Hindlimb muscle (tissue), 1 donor: Measurements from ENCODE around the gene PZP. TPM values are rescaled to one million over a fixed set of nuclear protein-coding genes. Genes with fewer than 3 reads are reported as not detected.

ENCODE experiments used
- DNase-seq: peaks from one replicate; pipeline ENCODE4 v3.0.0-alpha.2; 2013
- polyA plus RNA-seq: library from polyadenylated mRNA; unstranded; fragments of 120-200 nt; gene quantifications from one replicate; pipeline ENCODE4 v1.2.1, GENCODE V29; 2013; ENCODE audit not compliant: insufficient read length

PZP gene
- polyA plus RNA-seq, 1 donor: 0.52 TPM

DNA sequence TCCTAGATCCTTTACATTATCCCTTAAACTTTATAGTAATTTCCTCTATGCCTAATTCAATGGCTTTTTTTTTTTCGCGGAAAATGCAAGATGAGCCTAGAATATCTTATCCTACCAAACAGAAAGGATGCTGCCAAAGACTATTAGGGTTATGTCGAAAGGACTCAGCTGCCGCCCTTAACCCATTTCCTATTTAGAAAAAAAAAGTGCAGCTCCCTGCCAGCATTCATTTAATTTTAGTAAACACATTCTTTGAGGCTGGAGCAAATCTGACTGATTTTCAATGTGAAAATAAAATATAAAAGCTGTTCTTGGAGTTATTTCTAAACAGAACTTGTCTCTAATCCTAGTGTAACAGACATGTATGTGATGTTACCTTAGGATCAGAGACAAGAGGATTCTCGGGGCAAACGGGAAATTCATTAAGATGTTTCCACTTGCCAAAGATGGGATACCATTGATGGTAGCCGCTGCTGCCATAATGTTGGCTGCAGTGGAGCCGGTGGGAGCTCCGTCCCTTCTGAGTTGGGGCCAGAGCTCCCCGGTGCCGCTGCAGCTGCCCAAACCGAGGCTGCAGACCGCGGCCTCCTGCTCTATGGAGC is 84.3 kb downstream of the PZP start:
- DNase-seq: no peak

DNA sequence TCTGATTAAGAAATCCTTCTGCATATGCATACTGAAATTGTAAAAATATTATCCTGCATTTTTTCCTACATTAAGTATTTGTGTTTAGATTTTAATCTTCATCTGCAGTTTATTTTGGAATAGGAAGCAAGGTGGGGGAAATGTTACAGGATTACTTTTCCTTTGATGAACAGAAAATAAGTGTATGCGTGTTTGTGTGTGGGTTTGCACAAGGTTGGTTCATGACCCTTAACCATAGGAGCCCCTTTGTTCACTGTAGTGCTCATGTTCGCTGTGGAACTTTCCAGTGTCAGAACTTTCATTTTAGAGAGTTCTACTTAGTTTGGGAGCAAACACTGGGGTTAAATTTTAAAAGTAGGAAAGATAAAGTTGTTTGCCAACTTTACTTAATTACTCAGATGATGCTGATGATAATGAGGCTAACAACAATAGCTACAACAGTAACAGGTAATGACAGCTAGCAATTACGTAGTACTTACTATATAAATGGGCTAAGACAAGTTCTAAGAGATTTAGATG is 86.0 kb downstream of the PZP start:
- no peak for DNase-seq

GRCh38 chr12:9120487-9121184 is 87.6 kb downstream of the PZP start:
- DNase-seq: no peak

DNA sequence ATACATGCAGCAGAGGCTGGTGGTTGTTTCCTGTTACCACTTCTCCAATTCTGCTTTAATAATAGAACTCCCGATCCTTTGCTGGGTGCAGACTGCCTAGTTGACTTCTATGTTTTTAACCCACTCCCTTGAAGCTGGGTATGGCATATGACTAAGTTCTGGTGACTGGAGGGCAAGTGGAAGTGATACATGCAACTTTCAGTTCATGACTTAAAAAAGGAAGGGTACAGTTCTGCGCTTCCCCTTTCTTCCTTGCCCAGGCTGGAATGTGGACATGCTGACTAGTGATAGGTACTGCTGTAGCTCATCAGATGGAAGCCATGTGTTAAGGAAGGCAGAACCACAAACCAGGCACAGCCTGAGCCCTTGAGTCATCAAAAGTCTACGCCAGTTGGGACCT is 90.0 kb downstream of the PZP start:
- peak; percentile 28 for DNase-seq

DNA sequence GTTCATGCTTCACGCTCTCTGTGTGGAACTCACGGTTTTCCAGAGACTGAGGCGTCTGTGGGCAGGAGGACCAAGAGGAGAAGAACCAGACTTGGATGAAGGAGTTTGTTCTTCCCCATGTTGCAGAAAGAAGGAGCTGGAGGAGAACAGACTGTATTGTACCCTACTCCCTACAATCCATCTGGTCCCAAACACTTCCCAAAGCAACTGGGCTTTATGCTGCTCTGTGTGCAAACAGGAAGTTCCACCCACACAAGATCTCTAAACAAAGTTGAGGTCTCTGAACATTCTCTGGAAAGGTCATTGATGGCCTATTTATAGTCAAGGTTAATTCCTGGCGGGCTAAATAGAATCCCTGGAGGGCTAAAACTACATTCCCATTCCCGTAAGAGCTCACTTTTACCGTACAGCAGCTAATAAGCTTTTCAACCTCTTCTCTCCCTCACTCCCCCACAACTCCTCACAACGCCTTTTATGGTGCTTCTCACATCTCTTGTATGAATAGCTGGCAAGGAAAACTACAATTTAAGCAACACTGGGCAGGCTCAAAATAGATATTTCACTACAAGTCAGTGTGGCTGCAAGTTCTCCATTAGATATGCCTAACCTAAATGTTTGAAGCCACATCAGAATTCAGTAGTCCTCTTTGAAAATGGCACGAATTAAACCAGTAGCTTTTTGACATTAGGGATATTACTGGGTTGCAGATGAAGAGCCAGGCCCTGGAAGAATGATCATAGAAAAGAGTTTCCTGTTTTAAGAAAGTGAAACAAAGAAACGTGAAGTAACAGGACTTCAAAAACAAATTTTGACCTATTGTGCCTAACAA is 92.2 kb downstream of the PZP start, which contains the start of gene A2M:
A2M (minus strand) TSS at position 189 of the 829 bp plus-strand sequence; CDS start at position 119, 70 bp downstream.
- DNase-seq: peak; percentile 24

GRCh38 chr12:9114946-9115345 is 93.2 kb downstream of the PZP start:
- DNase-seq: no peak

DNA sequence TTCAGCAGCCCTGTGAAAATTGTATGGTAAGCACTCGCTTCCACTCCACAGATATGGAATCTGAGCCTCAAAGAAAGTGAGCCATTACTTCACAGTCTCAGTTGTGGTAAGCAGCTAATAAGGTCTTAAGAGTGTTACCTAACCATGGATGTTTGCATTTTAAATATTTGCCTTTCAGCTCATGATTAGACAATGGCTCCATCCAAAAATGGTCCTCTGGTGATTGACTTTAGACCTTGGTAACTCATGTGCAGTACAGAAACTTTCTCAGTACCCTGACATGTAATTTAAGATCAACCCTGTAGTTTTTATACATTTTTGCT is 94.2 kb downstream of the PZP start:
- no peak for DNase-seq

DNA sequence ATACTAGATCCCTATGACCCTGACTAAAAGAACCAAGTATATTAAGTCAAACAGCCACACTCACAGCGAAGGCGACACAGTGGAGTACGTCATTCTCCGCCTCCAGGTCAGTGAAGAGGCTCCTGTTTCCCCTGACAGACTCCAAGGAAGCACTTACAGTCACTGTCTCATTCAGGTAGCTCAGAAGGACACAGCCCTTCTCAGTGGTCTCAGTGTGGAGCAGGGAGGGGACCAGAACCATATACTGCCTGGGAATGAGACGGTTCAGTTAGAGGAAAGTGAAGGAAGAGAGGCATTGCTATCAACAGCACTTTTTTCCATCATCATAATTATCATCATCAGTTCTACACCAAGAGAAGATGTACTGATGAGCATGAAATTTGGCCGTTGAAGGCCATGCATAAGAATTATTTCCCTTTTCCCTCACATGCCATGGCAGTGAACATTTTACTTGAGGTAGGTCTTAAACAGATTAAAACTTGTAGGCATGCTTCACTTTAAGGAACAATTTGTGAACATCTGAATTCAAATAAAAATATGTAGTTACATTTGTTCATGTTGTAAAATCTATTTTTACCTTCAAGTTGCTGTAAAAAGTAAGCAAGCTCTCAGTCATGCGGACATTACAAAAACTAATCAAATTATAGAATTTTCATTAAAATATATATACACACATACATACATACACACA is 94.8 kb downstream of the PZP start:
- no peak for DNase-seq

DNA sequence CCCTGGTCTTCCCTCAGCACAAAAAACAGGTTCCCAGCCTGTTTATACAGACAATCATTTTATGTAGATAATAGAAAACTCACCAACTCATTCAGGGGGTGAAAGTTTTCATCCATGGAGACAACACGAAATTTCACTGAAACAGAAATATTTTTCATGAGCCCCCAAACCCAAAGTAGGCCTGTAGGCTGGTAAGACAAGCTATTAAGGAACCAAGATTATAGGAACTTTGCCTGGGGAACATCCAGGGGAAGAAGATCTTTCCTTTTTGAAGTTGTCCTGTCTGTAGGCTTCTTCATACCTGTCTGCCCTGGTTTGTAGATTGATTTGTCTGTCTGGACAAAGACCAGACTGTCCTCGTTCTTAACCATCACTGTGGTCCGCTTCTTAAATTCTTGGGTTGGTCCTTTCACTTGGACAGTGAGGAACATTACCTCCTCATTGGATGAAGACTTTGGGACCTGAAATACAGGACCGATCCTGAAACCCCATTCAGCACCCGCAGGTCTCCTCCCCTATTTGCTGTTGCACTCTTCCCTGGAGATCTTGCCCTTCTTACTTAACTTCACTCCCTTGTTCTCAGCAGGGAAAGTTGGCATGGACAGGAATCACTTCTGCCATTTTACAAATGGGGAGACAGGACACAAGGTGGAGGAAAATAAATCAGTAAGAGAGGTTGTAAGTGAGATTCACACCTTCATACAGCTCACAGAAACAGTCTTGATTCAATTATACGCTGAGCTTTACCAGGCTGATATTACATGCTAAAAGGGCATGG is 95.9 kb downstream of the PZP start:
- no peak for DNase-seq

DNA sequence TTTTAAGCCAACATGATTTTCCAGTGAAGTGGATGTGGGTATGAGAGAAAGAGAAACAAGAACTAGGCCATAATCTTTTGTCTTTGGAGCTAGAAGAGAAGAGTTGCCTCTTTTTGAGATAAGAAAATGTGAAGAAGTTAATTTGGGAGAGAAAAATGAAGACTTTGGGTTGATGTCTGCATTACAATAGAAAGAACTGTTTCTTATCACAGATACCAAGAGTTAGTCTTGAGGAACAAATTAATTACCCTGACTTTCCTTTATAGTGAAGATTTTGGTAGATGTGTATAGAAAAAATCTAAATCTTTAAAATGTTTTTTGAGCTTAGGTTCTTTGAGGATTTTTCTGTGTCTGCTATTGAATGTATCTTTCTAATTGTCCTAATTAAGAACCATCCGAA is 96.7 kb downstream of the PZP start:
- DNase-seq: no peak

DNA sequence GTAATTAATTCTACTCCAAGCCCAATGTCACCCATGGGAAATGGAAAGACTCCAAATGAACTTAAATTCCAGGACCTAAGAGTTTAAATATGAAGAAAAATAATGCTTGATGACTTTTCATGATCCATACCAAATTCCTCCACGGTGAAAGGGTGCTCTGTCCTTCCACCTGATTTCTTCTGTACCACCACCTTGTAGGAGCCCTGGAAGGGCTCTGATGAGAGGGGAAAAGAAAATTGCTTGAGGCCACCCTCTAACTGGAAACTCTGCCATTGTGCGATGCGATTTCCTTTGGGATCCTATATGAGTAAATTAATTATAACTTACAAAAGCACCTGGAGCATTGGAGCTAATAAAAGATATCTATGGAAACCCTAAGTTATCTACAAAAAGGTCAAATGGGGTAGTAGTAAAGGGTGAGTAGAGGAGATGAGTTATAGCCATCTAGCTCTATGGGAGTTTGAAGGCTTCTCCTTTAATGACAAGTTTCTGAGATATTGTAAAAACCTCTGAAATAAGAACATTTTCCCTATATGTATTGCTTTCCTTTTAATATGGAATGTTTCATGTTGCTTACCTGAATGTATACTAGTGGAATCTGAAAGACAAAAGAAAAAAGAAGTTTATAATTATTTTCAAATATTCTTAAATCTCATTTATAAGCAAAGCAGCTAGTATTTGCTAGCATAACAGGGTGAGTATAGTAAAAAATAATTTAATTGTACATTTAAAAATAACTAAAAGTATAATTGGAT is 98.3 kb downstream of the PZP start:
- no peak for DNase-seq

DNA sequence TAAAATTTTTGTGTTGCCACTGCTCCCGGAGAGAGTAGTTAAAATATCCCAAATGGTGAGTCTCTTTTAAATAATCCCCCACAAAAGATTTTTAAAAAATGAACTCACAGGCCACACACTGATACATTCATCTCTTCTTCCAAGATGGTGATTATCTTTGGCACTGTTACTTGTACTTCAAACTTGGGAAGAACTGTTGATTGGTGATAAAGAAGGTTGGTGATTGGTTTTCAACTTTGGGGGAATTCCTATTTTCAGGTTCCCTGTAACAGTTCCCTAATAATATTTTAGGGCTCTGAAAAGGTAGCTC is 99.0 kb downstream of the PZP start:
- no peak for DNase-seq

DNA sequence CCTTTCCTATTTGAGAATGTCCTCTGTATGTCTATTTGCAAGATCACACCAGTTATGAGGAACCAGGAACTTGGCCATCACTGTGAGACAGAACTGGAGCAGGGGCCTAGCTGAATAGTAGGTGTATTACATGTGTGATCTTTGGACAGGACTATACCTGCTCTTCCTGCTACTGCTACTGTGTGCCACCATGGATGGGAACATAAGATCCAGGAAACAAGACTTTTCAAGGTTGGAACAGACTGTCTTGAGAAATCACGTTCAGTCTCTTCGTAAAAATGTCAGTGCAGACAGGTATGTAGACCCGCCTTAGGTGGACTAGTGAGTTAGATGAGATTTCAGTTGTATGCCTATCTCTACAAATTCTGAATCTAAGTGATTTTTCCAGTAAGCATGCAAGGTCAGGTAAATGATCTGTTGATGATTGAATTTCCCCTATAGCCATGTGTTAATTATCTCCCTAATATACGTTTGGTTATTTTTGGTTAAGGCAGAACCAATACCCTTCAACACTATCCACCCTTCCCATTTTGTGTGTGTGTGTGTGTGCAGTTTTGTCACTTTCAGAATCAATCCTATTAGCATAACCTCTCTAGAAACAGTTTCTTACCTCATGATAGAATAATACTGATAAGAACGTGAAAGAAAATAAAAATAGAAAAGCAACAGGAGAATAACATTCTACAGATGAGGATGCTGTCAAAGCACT is 99.5 kb downstream of the PZP start:
- DNase-seq: no peak

GRCh38 chr12:9107542-9107873 is 100.7 kb downstream of the PZP start:
- DNase-seq: no peak

DNA sequence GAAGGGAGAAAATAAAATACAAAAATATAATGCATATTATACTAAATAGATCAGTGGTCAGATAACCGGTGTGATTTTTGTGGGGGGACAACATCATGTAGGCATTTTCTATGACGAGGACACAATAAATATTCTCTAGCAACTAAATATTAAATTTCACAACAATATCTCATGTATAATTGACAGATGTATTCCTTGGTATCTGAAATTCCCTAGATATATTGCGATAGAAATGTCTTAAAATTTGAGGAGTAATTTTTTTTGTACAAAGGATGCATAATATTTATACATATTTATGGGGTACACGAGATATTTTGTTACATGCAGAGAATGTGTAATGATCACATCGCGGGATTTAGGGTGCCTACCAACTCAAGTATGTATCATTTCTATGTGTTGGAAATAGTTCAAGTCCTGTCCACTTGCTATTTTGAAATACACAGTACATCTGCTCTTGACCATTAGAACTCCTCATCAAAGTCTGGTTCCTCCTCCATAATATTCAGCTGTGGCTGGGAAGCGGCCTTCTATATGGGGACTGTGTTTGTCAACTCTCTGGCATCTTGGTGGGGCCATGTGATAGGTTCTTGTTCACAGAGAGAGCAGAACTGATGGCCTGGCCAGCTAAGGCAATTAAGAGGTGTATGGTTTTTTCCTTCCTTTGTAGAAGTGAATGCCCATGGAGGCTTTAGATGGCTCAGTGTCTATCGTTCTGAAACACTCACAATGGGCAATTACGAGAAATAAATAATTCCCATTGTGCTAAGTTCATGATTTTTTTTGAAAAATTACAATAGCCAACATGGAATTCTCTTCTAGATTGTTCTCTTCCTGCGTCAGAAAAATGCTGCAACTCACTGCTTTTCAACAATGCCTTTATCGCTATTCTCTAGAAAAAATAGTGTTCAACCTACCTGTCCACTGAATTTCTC is 101.3 kb downstream of the PZP start:
- DNase-seq: no peak

DNA sequence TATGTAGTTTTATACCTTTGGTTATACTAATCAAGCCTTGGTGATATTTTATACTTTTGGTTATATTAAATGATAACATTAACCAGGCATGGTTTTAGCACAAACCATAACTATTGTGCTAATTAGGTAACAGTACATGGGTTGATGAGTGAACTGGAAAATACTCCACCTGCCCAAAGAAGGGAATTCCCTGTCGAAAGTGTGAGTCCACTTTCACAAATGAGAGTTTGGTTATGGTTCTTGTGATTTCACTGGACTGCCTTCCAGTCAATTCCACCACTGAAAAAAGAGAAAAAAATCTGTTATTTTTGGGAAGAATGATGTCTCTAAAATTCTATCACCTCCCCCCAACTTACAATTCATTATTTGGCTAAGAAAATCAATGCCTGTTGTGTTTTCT is 102.1 kb downstream of the PZP start:
- DNase-seq: no peak

DNA sequence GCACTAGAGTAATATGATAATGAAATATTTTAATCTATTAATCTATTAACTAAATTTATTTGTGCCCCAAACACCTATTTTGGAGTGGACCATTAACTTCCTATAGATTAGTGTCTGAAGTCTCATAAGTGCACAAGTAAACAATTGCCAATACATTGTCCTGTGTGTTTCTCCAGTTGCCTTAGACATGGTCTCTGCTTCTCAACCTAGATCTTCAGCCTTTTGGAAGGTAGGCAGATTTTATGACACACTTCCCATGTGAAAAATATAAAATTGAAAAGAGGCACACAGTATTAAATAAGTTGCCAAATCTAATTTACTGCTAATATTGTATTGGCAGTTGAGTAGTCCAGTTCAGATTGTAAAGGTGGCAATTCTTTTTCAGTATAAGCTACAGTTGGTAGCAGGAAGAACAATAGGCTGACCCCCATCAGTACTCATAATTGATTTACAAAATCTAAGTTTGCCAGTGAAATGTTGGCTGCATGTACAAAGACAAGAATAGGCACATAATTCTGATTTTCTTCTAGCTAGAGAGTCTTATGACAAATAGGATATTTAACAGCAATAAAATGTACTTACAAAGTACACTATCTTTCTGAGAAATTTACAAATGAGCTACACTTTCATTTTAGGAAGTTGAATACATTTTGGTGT is 103.3 kb downstream of the PZP start:
- DNase-seq: no peak

GRCh38 chr12:9104087-9104486 is 104.1 kb downstream of the PZP start:
- no peak for DNase-seq
